Measurements from ENCODE around the gene TOGARAM2.

Gene TOGARAM2

GRCh38 chr2:28997847-28998735 is 17.0 kb downstream of the TOGARAM2 start:
- peaks cover 5% of the 10 kb centered on the region for H3K27me3 Mint-ChIP-seq (ENCODE audit: low read depth)
- no peak overlapping the region for H3K4me3 Mint-ChIP-seq
- H3K27ac Mint-ChIP-seq = no peak overlapping the region

GRCh38 chr2:29000481-29000880 is 19.4 kb downstream of the TOGARAM2 start:
- Mint-ChIP-seq H3K9me3 (no peaks in the 10 kb centered on the region), H3K36me3 (ENCODE audit: low read depth) (no peaks in the 10 kb centered on the region), H3K27me3 (ENCODE audit: low read depth) (peaks cover 3% of the 10 kb centered on the region), H3K27ac (no peak overlapping the region), H3K4me1 (ENCODE audit: low read depth) (peaks cover 23% of the 10 kb centered on the region), H3K4me3 (peak overlapping the region; percentile 8)
- DNase-seq (ENCODE audit: low spot score) = peak; percentile 15

More at GRCh38 chr2:28997847-28998735, 17.0 kb downstream of the TOGARAM2 start:
- DNase-seq (ENCODE audit: low spot score) = no peak
- H3K36me3 Mint-ChIP-seq (ENCODE audit: low read depth) = no peaks in the 10 kb centered on the region
- H3K9me3 Mint-ChIP-seq = no peaks in the 10 kb centered on the region
- H3K4me1 Mint-ChIP-seq (ENCODE audit: low read depth) = peaks cover 23% of the 10 kb centered on the region

- Mint-ChIP-seq H3K27ac (peak overlapping the region; percentile 7), H3K4me3 (peak overlapping the region; percentile 11)
Measured at GRCh38 chr2:29000956-29001355, 19.9 kb downstream of the TOGARAM2 start.

GRCh38 chr2:29001806-29002205 is 20.7 kb downstream of the TOGARAM2 start:
- Mint-ChIP-seq H3K4me1 (ENCODE audit: low read depth) (peaks cover 23% of the 10 kb centered on the region), H3K27me3 (ENCODE audit: low read depth) (peaks cover 3% of the 10 kb centered on the region), H3K36me3 (ENCODE audit: low read depth) (no peaks in the 10 kb centered on the region), H3K4me3 (peak overlapping the region; percentile 14), H3K9me3 (no peaks in the 10 kb centered on the region), H3K27ac (peak overlapping the region; percentile 73)
- no peak for DNase-seq (ENCODE audit: low spot score)

More at GRCh38 chr2:29000956-29001355, 19.9 kb downstream of the TOGARAM2 start:
- no peak for DNase-seq (ENCODE audit: low spot score)
- no peaks in the 10 kb centered on the region for H3K36me3 Mint-ChIP-seq (ENCODE audit: low read depth)
- H3K27me3 Mint-ChIP-seq (ENCODE audit: low read depth) = peaks cover 3% of the 10 kb centered on the region
- H3K9me3 Mint-ChIP-seq = no peaks in the 10 kb centered on the region
- H3K4me1 Mint-ChIP-seq (ENCODE audit: low read depth) = peaks cover 23% of the 10 kb centered on the region

- no peak for DNase-seq (ENCODE audit: low spot score)
- Mint-ChIP-seq H3K27me3 (ENCODE audit: low read depth) (no peaks in the 10 kb centered on the region), H3K4me3 (no peak overlapping the region), H3K9me3 (no peaks in the 10 kb centered on the region), H3K27ac (no peak overlapping the region), H3K36me3 (ENCODE audit: low read depth) (no peaks in the 10 kb centered on the region), H3K4me1 (ENCODE audit: low read depth) (peaks cover 26% of the 10 kb centered on the region)
Measured at GRCh38 chr2:29004755-29005154, 23.7 kb downstream of the TOGARAM2 start.

GRCh38 chr2:29005331-29005730 is 24.2 kb downstream of the TOGARAM2 start:
- Mint-ChIP-seq H3K4me3 (no peak overlapping the region), H3K36me3 (ENCODE audit: low read depth) (no peaks in the 10 kb centered on the region), H3K9me3 (no peaks in the 10 kb centered on the region), H3K27ac (no peak overlapping the region), H3K4me1 (ENCODE audit: low read depth) (peaks cover 22% of the 10 kb centered on the region), H3K27me3 (ENCODE audit: low read depth) (no peaks in the 10 kb centered on the region)
- no peak for DNase-seq (ENCODE audit: low spot score)

- DNase-seq (ENCODE audit: low spot score) = no peak
- Mint-ChIP-seq H3K9me3 (no peaks in the 10 kb centered on the region), H3K4me1 (ENCODE audit: low read depth) (peaks cover 26% of the 10 kb centered on the region), H3K36me3 (ENCODE audit: low read depth) (no peaks in the 10 kb centered on the region), H3K27ac (no peak overlapping the region), H3K27me3 (ENCODE audit: low read depth) (no peaks in the 10 kb centered on the region), H3K4me3 (no peak overlapping the region)
Measured at GRCh38 chr2:29006092-29006979, 25.2 kb downstream of the TOGARAM2 start.

GRCh38 chr2:29006980-29007301 is 25.8 kb downstream of the TOGARAM2 start:
- no peaks in the 10 kb centered on the region for H3K9me3 Mint-ChIP-seq
- no peak overlapping the region for H3K27ac Mint-ChIP-seq
- no peak overlapping the region for H3K4me3 Mint-ChIP-seq

GRCh38 chr2:29009270-29009669 is 28.2 kb downstream of the TOGARAM2 start:
- peak overlapping the region; percentile 72 for H3K27ac Mint-ChIP-seq

More at GRCh38 chr2:29006980-29007301, 25.8 kb downstream of the TOGARAM2 start:
- no peak for DNase-seq (ENCODE audit: low spot score)
- H3K36me3 Mint-ChIP-seq (ENCODE audit: low read depth) = peaks cover 1% of the 10 kb centered on the region
- H3K4me1 Mint-ChIP-seq (ENCODE audit: low read depth) = peaks cover 27% of the 10 kb centered on the region
- H3K27me3 Mint-ChIP-seq (ENCODE audit: low read depth) = no peaks in the 10 kb centered on the region

GRCh38 chr2:29009711-29010677 is 28.9 kb downstream of the TOGARAM2 start:
- Mint-ChIP-seq H3K36me3 (ENCODE audit: low read depth) (peaks cover 1% of the 10 kb centered on the region), H3K4me1 (ENCODE audit: low read depth) (peaks cover 47% of the 10 kb centered on the region), H3K9me3 (no peaks in the 10 kb centered on the region), H3K27ac (peak overlapping the region; percentile 90), H3K27me3 (ENCODE audit: low read depth) (no peaks in the 10 kb centered on the region), H3K4me3 (peak overlapping the region; percentile 59)
- no peak for DNase-seq (ENCODE audit: low spot score)

More at GRCh38 chr2:29009270-29009669, 28.2 kb downstream of the TOGARAM2 start:
- H3K4me3 Mint-ChIP-seq = no peak overlapping the region
- peaks cover 40% of the 10 kb centered on the region for H3K4me1 Mint-ChIP-seq (ENCODE audit: low read depth)
- H3K27me3 Mint-ChIP-seq (ENCODE audit: low read depth) = no peaks in the 10 kb centered on the region
- DNase-seq (ENCODE audit: low spot score) = no peak
- H3K36me3 Mint-ChIP-seq (ENCODE audit: low read depth) = peaks cover 1% of the 10 kb centered on the region
- H3K9me3 Mint-ChIP-seq = no peaks in the 10 kb centered on the region

- H3K27me3 Mint-ChIP-seq (ENCODE audit: low read depth) = no peaks in the 10 kb centered on the region
- H3K9me3 Mint-ChIP-seq = no peaks in the 10 kb centered on the region
- peaks cover 1% of the 10 kb centered on the region for H3K36me3 Mint-ChIP-seq (ENCODE audit: low read depth)
- H3K4me1 Mint-ChIP-seq (ENCODE audit: low read depth) = peaks cover 56% of the 10 kb centered on the region
- peak overlapping the region; percentile 90 for H3K27ac Mint-ChIP-seq
- DNase-seq (ENCODE audit: low spot score) = no peak
- H3K4me3 Mint-ChIP-seq = peak overlapping the region; percentile 77
Measured at GRCh38 chr2:29010946-29011345, 29.8 kb downstream of the TOGARAM2 start.

- peak overlapping the region; percentile 90 for H3K27ac Mint-ChIP-seq
- DNase-seq (ENCODE audit: low spot score) = no peak
- peaks cover 61% of the 10 kb centered on the region for H3K4me1 Mint-ChIP-seq (ENCODE audit: low read depth)
- peak overlapping the region; percentile 77 for H3K4me3 Mint-ChIP-seq
- peaks cover 1% of the 10 kb centered on the region for H3K36me3 Mint-ChIP-seq (ENCODE audit: low read depth)
- H3K27me3 Mint-ChIP-seq (ENCODE audit: low read depth) = no peaks in the 10 kb centered on the region
- H3K9me3 Mint-ChIP-seq = no peaks in the 10 kb centered on the region
Measured at GRCh38 chr2:29011418-29012060, 30.4 kb downstream of the TOGARAM2 start.

Measured in T-helper 2 cell treated with Interferon-gamma antibody and Interleukin-4, amounts not matched to agents 5 μg/mL and 100 μg/mL, for 36 hours (primary cell).